ENCODE results near the gene CCL27.
A peak's percentile ranks its signal among the peaks of the same experiment; 100 is the strongest.
"Not testable (repeated sequence)": the region's sequence is repeated elsewhere in the genome, so short reads cannot be mapped to it uniquely, and the experiment has no call there.

The CCL27 gene

GRCh38 chr9:34648673-34649072 is 13.8 kb downstream of the CCL27 start:
- no peak for DNase-seq

- peak; percentile 11 for DNase-seq
Observed at GRCh38 chr9:34647651-34648050, 14.8 kb downstream of the CCL27 start.

GRCh38 chr9:34647084-34647403 is 15.4 kb downstream of the CCL27 start:
- no peak for DNase-seq

GRCh38 chr9:34646211-34647083 is 16.0 kb downstream of the CCL27 start, which contains the start of gene GALT:
Gene GALT, plus strand, starts transcription at chr9:34646675. Its CDS starts 30 bp downstream, at chr9:34646705.
- DNase-seq, result peak; percentile 95

GRCh38 chr9:34644766-34645314 is 17.6 kb downstream of the CCL27 start:
- no peak for DNase-seq

GRCh38 chr9:34642679-34643078 is 19.8 kb downstream of the CCL27 start:
- no peak for DNase-seq

- DNase-seq, result not testable (repeated sequence)
Observed at GRCh38 chr9:34639322-34639721, 23.1 kb downstream of the CCL27 start.

- DNase-seq, result no peak
Observed at GRCh38 chr9:34638138-34638445, 24.4 kb downstream of the CCL27 start.

GRCh38 chr9:34637356-34638137 is 24.9 kb downstream of the CCL27 start, which contains the start of gene SIGMAR1:
Gene SIGMAR1, minus strand, starts transcription at chr9:34637787. Its CDS starts 90 bp downstream, at chr9:34637697.
- DNase-seq, result peak; percentile 92

- no peak for DNase-seq
Observed at GRCh38 chr9:34636791-34637355, 25.6 kb downstream of the CCL27 start.

- no peak for DNase-seq
Observed at GRCh38 chr9:34635556-34635955, 26.9 kb downstream of the CCL27 start.

- DNase-seq, result no peak
Observed at GRCh38 chr9:34634551-34635248, 27.8 kb downstream of the CCL27 start.

GRCh38 chr9:34633851-34634550 is 28.5 kb downstream of the CCL27 start:
- peak; percentile 68 for DNase-seq

GRCh38 chr9:34633166-34633565 is 29.3 kb downstream of the CCL27 start:
- no peak for DNase-seq

- DNase-seq, result no peak
Observed at GRCh38 chr9:34630402-34631154, 31.9 kb downstream of the CCL27 start.

GRCh38 chr9:34629491-34629808 is 33.0 kb downstream of the CCL27 start:
- DNase-seq, result no peak

- peak; percentile 42 for DNase-seq
Observed at GRCh38 chr9:34628656-34629490, 33.6 kb downstream of the CCL27 start, which contains the start of gene ARID3C. Gene ARID3C, minus strand, starts transcription at chr9:34629066. Its CDS starts 1,052 bp downstream, at chr9:34628014.

GRCh38 chr9:34627716-34628655 is 34.5 kb downstream of the CCL27 start:
- DNase-seq, result no peak

GRCh38 chr9:34625186-34625486 is 37.3 kb downstream of the CCL27 start:
- no peak for DNase-seq

Measured in stimulated activated naive CD4-positive, alpha-beta T cell treated with Interleukin-2 at 50 U/mL for 16 hours (primary cell).